ENCODE results near the gene VPS37B. TPM values are rescaled to one million over a fixed set of nuclear protein-coding genes. Genes with fewer than 3 reads are reported as not detected.

The VPS37B gene
- total and polyA plus RNA-seq, 2 of the 8 experiments (the other 6 are each of a cell fraction or from before 2014, with no cell fraction given) = 11.9 to 15.7 TPM

GRCh38 chr12:122845865-122846621 lies 49.9 kb downstream of the VPS37B start:
- Histone ChIP-seq H3K23me2 (ENCODE audit: low read depth, low read length) (no peaks in the 10 kb centered on the region), H3K14ac (ENCODE audit: insufficient read length) (no peak overlapping the region), H3K4ac (replicated peaks; ENCODE audit: insufficient read length, low read depth, low read length) (no peak overlapping the region), H2BK120ac (replicated peaks; ENCODE audit: low read depth, low read length) (no peak overlapping the region), H2AK5ac (ENCODE audit: low read depth, low read length) (no peak overlapping the region), H3K36me3 (ENCODE audit: control insufficient read depth in 2 of 4, insufficient read depth in 4 of 4, low read length in 3 of 4) (no peaks in the 10 kb centered on the region), H3K56ac (replicated peaks; ENCODE audit: insufficient read length, low read depth, low read length) (no peak overlapping the region), H3K4me3 (ENCODE audit: extremely low read depth in 1 of 4, insufficient read depth in 2 of 4, low read depth in 3 of 4, low read length in 4 of 4) (no peak overlapping the region), H2AFZ (ENCODE audit: low read length) (no peak overlapping the region), H3K18ac (ENCODE audit: extremely low read depth, low read length) (no peak overlapping the region), H4K91ac (replicated peaks; ENCODE audit: insufficient read length, low read length) (no peak overlapping the region), H3K27me3 (replicated peaks in 1 of 4; ENCODE audit: control insufficient read depth in 3 of 4, extremely low read depth in 1 of 4, insufficient read depth in 3 of 4, low read length in 3 of 4) (no peaks in the 10 kb centered on the region), H2BK5ac (ENCODE audit: low read depth, low read length) (no peak overlapping the region), H2BK12ac (ENCODE audit: low read depth, low read length) (no peak overlapping the region), H3K23ac (ENCODE audit: insufficient read length) (no peak overlapping the region), H3K27ac (ENCODE audit: low read depth, low read length) (no peak overlapping the region), H2BK15ac (ENCODE audit: low read length) (no peak overlapping the region), H3K9me3 (ENCODE audit: insufficient read depth in 2 of 2, low read depth in 1 of 2, low read length in 1 of 2) (no peaks in the 10 kb centered on the region), H3K79me2 (ENCODE audit: control insufficient read depth in 1 of 2, insufficient read depth in 2 of 2, low read length in 2 of 2) (no peaks in the 10 kb centered on the region), H4K5ac (ENCODE audit: insufficient read length, low read depth, low read length) (no peak overlapping the region), H3K4me2 (ENCODE audit: insufficient read depth in 1 of 2, low read depth in 2 of 2, low read length in 2 of 2) (no peak overlapping the region), H4K20me1 (replicated peaks in 1 of 2; ENCODE audit: control insufficient read depth in 1 of 2, insufficient read depth in 2 of 2, low read length in 2 of 2) (peaks cover 10 to 14% of the 10 kb centered on the region in 2 experiments), H3K4me1 (replicated peaks in 1 of 4; ENCODE audit: control insufficient read depth in 3 of 4, insufficient read depth in 4 of 4, low read length in 3 of 4) (peaks cover 0 to 19% (median 10%) of the 10 kb centered on the region in 4 experiments; a peak in 6 of 7 replicates), H3K79me1 (ENCODE audit: low read depth, low read length) (peaks cover 8% of the 10 kb centered on the region), H4K8ac (ENCODE audit: extremely low read depth, insufficient read depth, low read length) (no peak overlapping the region), H2BK20ac (ENCODE audit: low read length) (no peak overlapping the region), H3K9ac (replicated peaks in 1 of 4; ENCODE audit: extremely low read depth in 1 of 4, low read depth in 3 of 4, low read length in 3 of 4) (no peak overlapping the region)
- no peak for DNase-seq (ENCODE audit: low read depth in 1 of 2, low spot score in 2 of 2)
- 80% methylated on average over 14 of the region's 14 CpGs; no CpG with 5 or more reads in 1 of the 2 experiments for WGBS, 2 experiments (ENCODE audit: extremely low coverage in 1 of 2, insufficient coverage in 1 of 2, insufficient read length in 1 of 2, insufficient replicate concordance in 2 of 2, low coverage in 1 of 2, low lambda C conversion rate in 2 of 2, missing lambda C conversion rate in 1 of 2)
- FAIRE-seq = no peak
- ChIA-PET CTCF (ENCODE audit: partially characterized antibody) (interaction anchor here (0.6 to 11.4 kb wide), 7 partner anchors 12 to 281 kb away, joined by 3 to 129 read pairs (median 5); no protein-coding TSS in a partner anchor), POLR2A (ENCODE audit: partially characterized antibody) (interaction anchor here (0.8 to 1.5 kb wide), 4 partner anchors 14 to 134 kb away, joined by 3 to 7 read pairs (median 4); partner anchors contain the start of gene ARL6IP4)
- TF ChIP-seq EZH2 (IDR thresholded peaks at IDR 0.05; ENCODE audit: low read depth, low read length, severe bottlenecking) = no peak
- TF ChIP-seq ATF3 (IDR thresholded peaks at IDR 0.05; ENCODE audit: insufficient read depth, low read depth, low read length) = no peak
- no peak for TF ChIP-seq JUND (IDR thresholded peaks at IDR 0.05; ENCODE audit: low read length)
- no peak for TF ChIP-seq RXRA (IDR thresholded peaks at IDR 0.05; ENCODE audit: insufficient read depth, low read depth, low read length)
- no peak for TF ChIP-seq TAF1 (IDR thresholded peaks at IDR 0.05; ENCODE audit: low read depth, low read length)
- no peak for TF ChIP-seq ZNF274 (IDR thresholded peaks at IDR 0.05; ENCODE audit: borderline replicate concordance, extremely low read depth, low read length)
- no peak for TF ChIP-seq JUN (IDR thresholded peaks at IDR 0.05; ENCODE audit: low read depth, low read length)
- TF ChIP-seq HDAC2 (IDR thresholded peaks at IDR 0.05; ENCODE audit: borderline replicate concordance in 1 of 2, low read depth in 2 of 2, low read length in 2 of 2) = no peak
- no peak for TF ChIP-seq TCF12 (IDR thresholded peaks at IDR 0.05; ENCODE audit: low read depth, low read length)
- no peak for TF ChIP-seq GABPA (IDR thresholded peaks at IDR 0.05; ENCODE audit: borderline replicate concordance, insufficient read depth, low read length)
- no peak for TF ChIP-seq CHD2 (IDR thresholded peaks at IDR 0.05; ENCODE audit: low read length)

Measured in H1 (cell line).